DMS 273 (cell line): ENCODE data around the gene DCAF4.

Source experiments
- DNase-seq: peaks from one replicate; lab custom pipeline; 2025; ENCODE audit not compliant: unreplicated experiment; lab: John Stamatoyannopoulos, UW

DCAF4 gene

GRCh38 chr14:72894323-72894622, 32.0 kb upstream of the DCAF4 start:
- DNase-seq = no peak

- DNase-seq = peak; percentile 65
These were observed 31.5 kb upstream of the DCAF4 start for GRCh38 chr14:72894623-72895378.

GRCh38 chr14:72898448-72898847, 27.8 kb upstream of the DCAF4 start:
- DNase-seq = no peak

GRCh38 chr14:72901361-72901760, 24.9 kb upstream of the DCAF4 start:
- DNase-seq = no peak

- DNase-seq = no peak
These were observed 23.3 kb upstream of the DCAF4 start for GRCh38 chr14:72902801-72903530.

- DNase-seq = no peak
These were observed 22.5 kb upstream of the DCAF4 start for GRCh38 chr14:72903716-72904115.

- DNase-seq = no peak
These were observed 22.0 kb upstream of the DCAF4 start for GRCh38 chr14:72904218-72904617.

- DNase-seq = peak; percentile 85
These were observed 21.3 kb upstream of the DCAF4 start for GRCh38 chr14:72904840-72905561.

GRCh38 chr14:72906316-72906715, 19.9 kb upstream of the DCAF4 start:
- no peak for DNase-seq

GRCh38 chr14:72906879-72907278, 19.4 kb upstream of the DCAF4 start:
- DNase-seq = no peak

GRCh38 chr14:72907886-72908285, 18.4 kb upstream of the DCAF4 start:
- DNase-seq = peak; percentile 26

- no peak for DNase-seq
These were observed 17.1 kb upstream of the DCAF4 start for GRCh38 chr14:72909163-72909562.

- no peak for DNase-seq
These were observed 12.5 kb upstream of the DCAF4 start for GRCh38 chr14:72913809-72914208.

GRCh38 chr14:72916174-72916573, 10.1 kb upstream of the DCAF4 start:
- DNase-seq = no peak

GRCh38 chr14:72917094-72917802, 9.0 kb upstream of the DCAF4 start:
- no peak for DNase-seq

GRCh38 chr14:72920008-72920407, 6.3 kb upstream of the DCAF4 start:
- DNase-seq = peak; percentile 16

- DNase-seq = no peak
These were observed 4.9 kb upstream of the DCAF4 start for GRCh38 chr14:72921396-72921795.

- DNase-seq = peak; percentile 20
These were observed 1.9 kb upstream of the DCAF4 start for GRCh38 chr14:72924337-72924736.

GRCh38 chr14:72925171-72925759, 999 bp upstream of the DCAF4 start:
- no peak for DNase-seq

- no peak for DNase-seq
These were observed 411 bp upstream of the DCAF4 start for GRCh38 chr14:72925815-72926291.

GRCh38 chr14:72928872-72929271, 2.6 kb downstream of the DCAF4 start:
- no peak for DNase-seq
